HepG2 (cell line): Measurements from ENCODE around the gene TPBGL. TPM values are rescaled to one million over a fixed set of nuclear protein-coding genes. Genes with fewer than 3 reads are reported as not detected.

Experiments
- AHDC1 ChIP-seq: sonication (generic); formaldehyde crosslinking; IDR thresholded peaks from 2 replicates; pipeline ENCODE4 v1.5.1; 2020; ENCODE audit warnings: mild to moderate bottlenecking, missing genetic modification reagents, borderline replicate concordance
- ATF2 ChIP-seq: sonication (generic); formaldehyde crosslinking; IDR thresholded peaks from 2 replicates; pipeline ENCODE4 v1.4.0; 2020; ENCODE audit warnings: missing genetic modification reagents
- ATF3 ChIP-seq: sonication (generic); formaldehyde crosslinking; IDR thresholded peaks from 2 replicates; pipeline ENCODE4 v1.4.0; 2020; ENCODE audit warnings: missing genetic modification reagents
- CENPX ChIP-seq: sonication (generic); formaldehyde crosslinking; IDR thresholded peaks from 2 replicates; pipeline ENCODE4 v1.9.0; 2021; ENCODE audit warnings: mild to moderate bottlenecking, missing genetic modification reagents, moderate library complexity
- DPF2 ChIP-seq: sonication (generic); formaldehyde crosslinking; IDR thresholded peaks from 2 replicates; pipeline ENCODE4 v1.4.0; 2020; ENCODE audit warnings: mild to moderate bottlenecking, low read depth, missing genetic modification reagents, borderline replicate concordance
- ETV6 ChIP-seq: sonication (generic); formaldehyde crosslinking; conservative IDR thresholded peaks from 2 replicates; pipeline ENCODE4 v1.4.0; 2020; ENCODE audit warnings: missing genetic modification reagents
- FOSL1 ChIP-seq: sonication (generic); formaldehyde crosslinking; IDR thresholded peaks from 2 replicates; pipeline ENCODE4 v1.9.0; 2021; ENCODE audit warnings: missing genetic modification reagents, borderline replicate concordance
- FOXM1 ChIP-seq: sonication (generic); formaldehyde crosslinking; IDR thresholded peaks from 2 replicates; pipeline ENCODE4 v1.5.0; 2020; ENCODE audit warnings: missing genetic modification reagents
- HDAC1 ChIP-seq: sonication (generic); formaldehyde crosslinking; IDR thresholded peaks from 2 replicates; pipeline ENCODE4 v1.5.1; 2020; ENCODE audit warnings: mild to moderate bottlenecking, missing genetic modification reagents
- HNF4A ChIP-seq: sonication (generic); formaldehyde crosslinking; IDR thresholded peaks from 2 replicates; pipeline ENCODE4 v1.4.0; 2020; ENCODE audit warnings: missing genetic modification reagents
- HNRNPLL ChIP-seq: fragments of 200-400 bp; formaldehyde crosslinking; IDR thresholded peaks from 2 replicates; pipeline ENCODE4 v1.6.1; 2017; ENCODE audit warnings: mild to moderate bottlenecking, low read depth, low read length; ENCODE audit not compliant: poor library complexity, severe bottlenecking
- KLF11 ChIP-seq: IDR thresholded peaks from 2 replicates; pipeline ENCODE4 v1.6.1; 2016; ENCODE audit warnings: missing compliant biosample characterization
- MATR3 ChIP-seq: sonication (generic); formaldehyde crosslinking; IDR thresholded peaks from 2 replicates; pipeline ENCODE4 v1.4.0; 2020; ENCODE audit warnings: missing genetic modification reagents
- NKX3-1 ChIP-seq: sonication (generic); formaldehyde crosslinking; IDR thresholded peaks from 2 replicates; pipeline ENCODE4 v1.5.0; 2020; ENCODE audit warnings: missing genetic modification reagents
- POLR2A ChIP-seq, 2 experiments: IDR thresholded peaks; 2 replicates each; pipeline ENCODE4 v1.6.1; 2011; ENCODE audit warnings: low read depth in 2 of 2, low read length in 2 of 2, mild to moderate bottlenecking in 1 of 2, moderate library complexity in 1 of 2; ENCODE audit not compliant: insufficient read depth in 1 of 2
- PPARG ChIP-seq: conservative IDR thresholded peaks from 2 replicates; pipeline ENCODE4 v1.6.1; 2016; ENCODE audit warnings: missing biosample characterization, missing genetic modification reagents
- RFX3 ChIP-seq: IDR thresholded peaks from 2 replicates; pipeline ENCODE4 v1.6.1; 2016; ENCODE audit warnings: missing biosample characterization, missing genetic modification reagents
- SP4 ChIP-seq: sonication (generic); formaldehyde crosslinking; IDR thresholded peaks from 2 replicates; pipeline ENCODE4 v1.8.1; 2023; ENCODE audit warnings: mild to moderate bottlenecking, missing genetic modification reagents
- SRSF4 ChIP-seq: fragments of 200-400 bp; formaldehyde crosslinking; IDR thresholded peaks from one replicate; pipeline ENCODE4 v1.6.1; 2018; ENCODE audit warnings: mild to moderate bottlenecking, low read depth, low read length, moderate library complexity; ENCODE audit not compliant: poor library complexity, severe bottlenecking
- SRY ChIP-seq: sonication (generic); formaldehyde crosslinking; IDR thresholded peaks from 2 replicates; pipeline ENCODE4 v1.8.0; 2022; ENCODE audit warnings: mild to moderate bottlenecking, missing genetic modification reagents
- THAP11 ChIP-seq: IDR thresholded peaks from 2 replicates; pipeline ENCODE4 v1.6.1; 2016; ENCODE audit warnings: missing biosample characterization, missing genetic modification reagents
- ZBTB21 ChIP-seq: sonication (generic); formaldehyde crosslinking; IDR thresholded peaks from 2 replicates; pipeline ENCODE4 v1.4.0; 2020; ENCODE audit warnings: missing genetic modification reagents
- ZFAT ChIP-seq: sonication (generic); formaldehyde crosslinking; conservative IDR thresholded peaks from 2 replicates; pipeline ENCODE4 v1.8.1; 2023; ENCODE audit warnings: missing genetic modification reagents, inconsistent platforms
- ZNF451 ChIP-seq: sonication (generic); formaldehyde crosslinking; IDR thresholded peaks from 2 replicates; pipeline ENCODE4 v1.5.0; 2020; ENCODE audit warnings: mild to moderate bottlenecking, missing genetic modification reagents
- ZNF546 ChIP-seq: sonication (generic); formaldehyde crosslinking; conservative IDR thresholded peaks from 2 replicates; pipeline ENCODE4 v1.8.1; 2023; ENCODE audit warnings: mild to moderate bottlenecking, missing genetic modification reagents
- ZNF572 ChIP-seq: sonication (generic); formaldehyde crosslinking; IDR thresholded peaks from 2 replicates; pipeline ENCODE4 v1.5.1; 2020; ENCODE audit warnings: mild to moderate bottlenecking, missing genetic modification reagents
- ZSCAN12 ChIP-seq: sonication (generic); formaldehyde crosslinking; IDR thresholded peaks from 2 replicates; pipeline ENCODE4 v1.9.0; 2021; ENCODE audit warnings: mild to moderate bottlenecking, missing genetic modification reagents
- polyA plus RNA-seq, 8 experiments: library from polyadenylated mRNA; depleted of rRNA in 3 of 8; stranded (reverse) in 7 of 8; unstranded in 1 of 8; fragments of >200 nt; fragmentation: Illumina TruSeq in 4 of 8; extraction: Trizol in 4 of 8; gene quantifications; 2 replicates each; pipeline versions ENCODE4 v1.2.1 to v1.2.3, GENCODE V29; 2011 to 2016; ENCODE audit warnings: low read depth in 4 of 8, missing spikeins in 1 of 8, mixed read lengths in 1 of 8; ENCODE audit not compliant: insufficient read depth in 1 of 8
- total RNA-seq, 5 experiments: library from RNA; depleted of rRNA; stranded (reverse); fragments of >200 nt; fragmentation: Illumina TruSeq; extraction: Trizol; gene quantifications; 2 replicates each; pipeline ENCODE4 v1.2.3, GENCODE V29; 2016; ENCODE audit warnings: low read depth in 1 of 5

TPBGL gene
- total and polyA plus RNA-seq, 2 of the 13 experiments (the other 11 are each of a cell fraction or from before 2014, with no cell fraction given): not detected

GRCh38 chr11:75233754-75234172 is 6.8 kb upstream of the TPBGL start (continued):
- peak; percentile 70; the same call in 1 of the 2 replicates for TF ChIP-seq ATF2
- TF ChIP-seq DPF2 (CRISPR knock-in tag): no peak
- no peak for TF ChIP-seq ZFAT (CRISPR knock-in tag)
- TF ChIP-seq RFX3 (CRISPR knock-in tag): no peak
- peak; percentile 74; the same call in 1 of the 2 replicates for TF ChIP-seq NKX3-1 (CRISPR knock-in tag)
- TF ChIP-seq HNRNPLL: no peak
- TF ChIP-seq ZNF451 (CRISPR knock-in tag): 0 out of 2 replicates have a peak, but pooled peaks have one; percentile 33
- no peak for TF ChIP-seq SP4 (CRISPR knock-in tag)
- TF ChIP-seq ETV6: peak; percentile 65; the same call in 1 of the 2 replicates
- TF ChIP-seq CENPX: no peak
- peak; percentile 61; the same call in 1 of the 2 replicates for TF ChIP-seq ZBTB21
- TF ChIP-seq KLF11 (CRISPR knock-in tag): peak; percentile 87; the same call in 1 of the 2 replicates
- TF ChIP-seq FOXM1 (CRISPR knock-in tag): peak; percentile 62; the same call in 1 of the 2 replicates
- TF ChIP-seq HNF4A (CRISPR knock-in tag): no peak
- peak; percentile 40; the same call in 1 of the 2 replicates for TF ChIP-seq ATF3 (CRISPR knock-in tag)
- peak; percentile 59; the same call in 1 of the 2 replicates for TF ChIP-seq THAP11
- TF ChIP-seq ZNF546 (CRISPR knock-in tag): no peak
- TF ChIP-seq POLR2A (IDR thresholded peaks at IDR 0.05; ENCODE audit: insufficient read depth in 1 of 2, low read depth in 2 of 2, low read length in 2 of 2): no peak
- TF ChIP-seq PPARG (CRISPR knock-in tag): no peak; the same call in 1 of the 2 replicates
- TF ChIP-seq SRSF4: no peak
- no peak for TF ChIP-seq ZNF572 (CRISPR knock-in tag)
- TF ChIP-seq FOSL1 (CRISPR knock-in tag): no peak
- TF ChIP-seq HDAC1 (CRISPR knock-in tag): no peak
- no peak for TF ChIP-seq AHDC1 (CRISPR knock-in tag)
- TF ChIP-seq MATR3: no peak
- peak; percentile 86; the same call in 1 of the 2 replicates for TF ChIP-seq ZSCAN12 (CRISPR knock-in tag)
- no peak for TF ChIP-seq SRY (CRISPR knock-in tag)
